PC-3 (cell line): Measurements from ENCODE around the gene IZUMO2.
"Not testable (repeated sequence)": the region's sequence is repeated elsewhere in the genome, so short reads cannot be mapped to it uniquely, and the experiment has no call there.

ENCODE experiments used
- CTCF ChIP-seq: fragments of 300-600 bp; sonication (generic); conservative IDR thresholded peaks from 2 replicates; pipeline ENCODE4 v1.5.1; 2017; ENCODE audit warnings: antibody characterized with exemption, low read depth, mild to moderate bottlenecking, low read length
- EZH2phosphoT487 ChIP-seq: fragments of 300-600 bp; sonication (generic); IDR thresholded peaks from 2 replicates; pipeline ENCODE4 v1.6.1; 2018; ENCODE audit warnings: mild to moderate bottlenecking, antibody characterized with exemption, low read length, borderline replicate concordance

- not testable (repeated sequence) for TF ChIP-seq CTCF, EZH2phosphoT487
These were observed 27.1 kb downstream of the IZUMO2 start for GRCh38 chr19:50135856-50136602.
